Common myeloid progenitor, CD34-positive (primary cell): Measurements from ENCODE around the gene TEX2.

Experiments
- CTCF ChIA-PET: fragments of 350-600 bp; sonication (Branson Sonifier 250); formaldehyde crosslinking; loops from one replicate; lab custom pipeline; 2021; ENCODE audit warnings: antibody characterized with exemption; lab: Charles Lee
- POLR2A ChIA-PET: fragments of 350-600 bp; sonication (Branson Sonifier 250); formaldehyde crosslinking; loops from one replicate; lab custom pipeline; 2021; ENCODE audit warnings: antibody characterized with exemption; lab: Charles Lee
- DNase-seq, 3 donors: peaks; one replicate each; pipeline versions ENCODE4 v3.0.0 to v3.0.0-alpha.2; 2013
- H3K27ac ChIP-seq, 2 experiments: 1 replicate in 1 of 2; 2 replicates in 1 of 2; pipeline ENCODE4 v1.7.0; 2013; ENCODE audit warnings: inconsistent platforms in 2 of 2, low read length in 2 of 2, mild to moderate bottlenecking in 2 of 2, low read depth in 1 of 2, moderate library complexity in 1 of 2; ENCODE audit not compliant: severe bottlenecking in 2 of 2, insufficient read depth in 1 of 2, poor library complexity in 1 of 2
- H3K27me3 ChIP-seq, 5 experiments: replicated peaks in 2 of 5; 1 replicate in 3 of 5; 2 replicates in 2 of 5; pipeline versions ENCODE4 v1.6.1 to v1.7.0; 2013; ENCODE audit warnings: low read length in 4 of 5, mild to moderate bottlenecking in 2 of 5, moderate library complexity in 2 of 5, inconsistent platforms in 1 of 5; ENCODE audit not compliant: insufficient read depth in 5 of 5, control insufficient read depth in 4 of 5
- H3K36me3 ChIP-seq, 4 experiments: 1 replicate in 2 of 4; 2 replicates in 2 of 4; pipeline versions ENCODE4 v1.6.1 to v1.7.0; 2013; ENCODE audit warnings: low read length in 3 of 4, control low read depth in 1 of 4, mild to moderate bottlenecking in 1 of 4; ENCODE audit not compliant: control insufficient read depth in 4 of 4, insufficient read depth in 4 of 4
- H3K4me1 ChIP-seq, 4 experiments: 1 replicate in 3 of 4; 2 replicates in 1 of 4; pipeline versions ENCODE4 v1.6.1 to v1.7.1; 2013; ENCODE audit warnings: low read length in 3 of 4, mild to moderate bottlenecking in 3 of 4, control low read depth in 1 of 4, inconsistent platforms in 1 of 4, moderate library complexity in 1 of 4; ENCODE audit not compliant: control insufficient read depth in 4 of 4, insufficient read depth in 4 of 4; ENCODE audit errors: control extremely low read depth in 1 of 4
- H3K4me3 ChIP-seq, 7 experiments: 1 replicate in 4 of 7; 2 replicates in 3 of 7; pipeline versions ENCODE4 v1.5.1 to v1.7.0; 2013; ENCODE audit warnings: mild to moderate bottlenecking in 7 of 7, low read length in 6 of 7, moderate library complexity in 6 of 7, inconsistent platforms in 2 of 7, low read depth in 2 of 7, control low read depth in 1 of 7; ENCODE audit not compliant: insufficient read depth in 4 of 7, control insufficient read depth in 1 of 7; ENCODE audit errors: extremely low read depth in 1 of 7
- H3K9me3 ChIP-seq, 5 experiments: 1 replicate in 4 of 5; 2 replicates in 1 of 5; pipeline versions ENCODE4 v1.6.1 to v1.7.1; 2013; ENCODE audit warnings: low read length in 4 of 5, mild to moderate bottlenecking in 2 of 5, inconsistent platforms in 1 of 5, low read depth in 1 of 5, moderate library complexity in 1 of 5; ENCODE audit not compliant: control insufficient read depth in 4 of 5, insufficient read depth in 2 of 5; ENCODE audit errors: control extremely low read depth in 1 of 5
- WGBS: methylation state at CpG from one replicate; pipeline ENCODE4 v1.1.5; 2013; ENCODE audit not compliant: insufficient coverage; 5-methylcytosine and 5-hydroxymethylcytosine counted together

The TEX2 gene

DNA sequence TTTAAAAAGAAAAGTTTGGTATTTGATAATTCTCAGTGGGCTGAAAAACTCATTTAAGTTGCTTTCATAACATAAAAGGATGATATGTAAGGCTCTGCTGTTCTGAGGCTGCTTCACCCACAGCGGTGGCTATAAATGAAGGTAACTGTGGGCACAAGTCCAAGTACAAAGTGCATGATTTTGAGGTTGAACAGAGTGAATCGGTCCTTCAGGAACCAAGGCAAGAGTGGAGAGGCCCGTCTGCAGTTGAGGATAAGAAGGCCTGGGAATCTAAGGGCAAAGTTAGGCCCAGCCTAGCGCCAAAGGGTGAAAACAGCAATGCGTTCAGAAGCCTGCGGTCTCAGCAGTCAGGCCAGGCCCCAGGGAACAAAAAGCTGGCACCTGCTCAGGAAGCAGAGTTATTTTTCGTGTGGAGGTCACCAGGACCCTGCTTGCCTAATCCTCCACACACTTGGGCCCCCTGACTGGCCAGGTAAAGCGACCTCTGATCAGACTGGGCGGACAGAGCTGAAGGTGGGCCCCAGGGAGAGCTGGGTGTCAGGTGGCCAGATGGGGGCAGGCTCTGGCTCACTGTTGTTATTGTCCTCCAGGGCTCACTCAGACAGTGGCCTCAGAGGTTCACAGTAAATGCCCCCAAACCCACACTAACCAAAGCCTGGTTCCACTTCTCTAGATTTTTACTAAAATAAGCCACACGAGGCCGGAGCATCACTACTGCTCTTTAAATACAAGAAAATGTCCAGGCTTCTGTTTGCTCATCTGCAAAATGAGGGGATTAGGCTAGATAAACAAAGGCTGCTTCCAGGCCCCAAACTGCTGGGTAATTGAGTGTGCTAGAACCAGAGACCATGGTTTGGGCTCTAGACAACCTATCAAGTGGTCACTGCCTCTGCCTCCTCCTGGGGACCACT lies 46.5 kb downstream of the TEX2 start:
- ChIA-PET POLR2A (no interaction called here), CTCF (interaction anchor here (0.8 to 2.2 kb wide), 5 partner anchors 14 to 35 kb away, joined by 3 to 5 read pairs (median 4); no protein-coding TSS in a partner anchor)
- 67% methylated on average over 11 of the region's 11 CpGs for WGBS

DNA sequence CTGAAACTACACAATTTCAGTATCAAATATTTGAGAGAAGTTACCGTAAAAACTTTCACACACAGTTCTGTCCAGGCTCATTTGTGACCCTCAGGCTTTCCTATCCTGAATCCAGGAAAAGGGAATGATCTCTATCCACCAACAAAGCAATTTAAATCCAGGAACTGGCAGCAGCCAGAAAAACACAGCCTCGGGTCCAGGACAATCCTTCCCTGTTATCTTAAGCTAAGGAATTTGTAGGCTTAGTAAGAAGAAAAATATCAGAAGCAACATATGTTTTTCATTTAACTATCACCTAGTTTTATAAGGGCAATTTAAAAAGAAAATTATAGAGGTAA lies 47.1 kb downstream of the TEX2 start:
- ChIA-PET POLR2A (no interaction called here), CTCF (interaction anchor here (0.9 kb wide), 2 partner anchors 56 to 67 kb away, joined by 3 read pairs; no protein-coding TSS in a partner anchor)
- Histone ChIP-seq H3K4me1 (peaks cover 0 to 40% (median 12%) of the 10 kb centered on the region in 4 experiments), H3K9me3 (no peaks in the 10 kb centered on the region), H3K36me3 (peaks cover 11 to 24% (median 20%) of the 10 kb centered on the region in 4 experiments), H3K4me3 (no peak overlapping the region), H3K27ac (peak overlapping the region in 1 of 2 experiments; percentile 62), H3K27me3 (no peaks in the 10 kb centered on the region)
- DNase-seq = no peak
- WGBS = 100% methylated on average over 1 of the region's 2 CpGs

More for the DNA sequence above, 46.5 kb downstream of the TEX2 start:
- Histone ChIP-seq H3K36me3 (peaks cover 11 to 24% (median 20%) of the 10 kb centered on the region in 4 experiments), H3K27ac (peak overlapping the region in 1 of 2 experiments; percentile 62), H3K9me3 (no peaks in the 10 kb centered on the region), H3K4me1 (peaks cover 0 to 40% (median 12%) of the 10 kb centered on the region in 4 experiments), H3K27me3 (no peaks in the 10 kb centered on the region), H3K4me3 (peak overlapping the region in 1 of 7 experiments; percentile 4)
- DNase-seq = peak in 2 of 3 donors; percentile 52 to 73

DNA sequence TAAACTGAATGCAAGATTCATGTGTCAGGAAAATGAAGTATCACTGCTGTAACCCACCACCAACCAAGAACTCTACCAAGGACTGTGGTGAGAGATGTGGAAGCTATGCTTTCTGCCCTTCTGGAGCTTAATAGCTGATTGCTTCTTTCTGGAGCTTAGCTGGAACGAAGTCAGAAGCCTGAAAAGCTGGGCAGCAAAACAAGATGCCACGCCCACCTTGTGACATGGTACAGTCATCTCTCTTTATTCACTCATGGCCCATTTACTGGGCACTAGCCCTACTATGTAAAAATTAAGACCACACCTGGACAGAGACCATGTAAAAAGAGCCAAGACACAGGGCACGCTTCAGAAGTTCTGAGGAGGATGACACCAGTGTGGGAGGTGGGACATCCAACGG lies 48.1 kb downstream of the TEX2 start:
- POLR2A ChIA-PET = no interaction called here
- 100% methylated on average over 3 of the region's 4 CpGs for WGBS

DNA sequence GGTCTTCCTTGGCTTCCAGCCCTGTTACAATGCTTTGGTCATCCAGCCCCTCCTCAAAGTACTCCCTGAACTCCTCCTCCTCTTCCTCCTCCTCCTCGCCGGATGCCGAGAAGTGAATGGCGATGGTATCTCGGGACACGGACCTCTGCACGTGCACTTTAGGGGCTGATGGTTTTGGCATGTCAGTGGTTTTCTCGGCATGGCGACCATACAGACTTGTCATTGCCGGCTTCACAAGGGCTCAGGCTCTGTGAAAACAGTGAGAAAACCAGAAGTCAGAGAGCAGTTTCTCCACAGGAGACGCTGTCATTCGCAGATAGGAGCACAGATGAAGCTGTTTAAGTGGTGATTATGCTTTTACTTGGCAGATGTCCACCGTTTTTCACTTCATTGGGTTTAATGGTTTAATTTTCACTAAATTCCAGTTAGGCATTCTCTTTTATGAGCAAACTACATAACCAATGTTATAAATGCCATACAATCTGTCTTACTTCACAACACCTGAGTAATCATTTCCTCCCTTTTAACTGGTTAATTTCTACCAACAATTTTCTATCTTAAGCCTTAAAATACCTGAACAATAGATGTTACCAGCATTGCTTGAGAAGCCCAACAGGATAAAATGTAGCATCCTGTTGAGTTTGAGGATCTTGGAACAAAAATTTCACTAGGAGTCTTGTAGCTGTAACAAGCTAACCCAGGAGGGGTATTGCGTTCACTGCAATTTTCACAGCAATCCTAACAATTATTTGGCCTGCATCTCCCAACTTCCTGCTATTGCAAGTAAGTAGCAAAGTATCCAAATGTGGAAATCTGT lies 48.9 kb downstream of the TEX2 start:
- Histone ChIP-seq H3K9me3 (no peaks in the 10 kb centered on the region), H3K4me1 (peaks cover 0 to 40% (median 12%) of the 10 kb centered on the region in 4 experiments), H3K27me3 (no peaks in the 10 kb centered on the region), H3K36me3 (peaks cover 15 to 24% (median 19%) of the 10 kb centered on the region in 4 experiments), H3K4me3 (no peak overlapping the region), H3K27ac (peak overlapping the region in 1 of 2 experiments; percentile 55)
- 65% methylated on average over 10 of the region's 14 CpGs for WGBS
- ChIA-PET CTCF (interaction anchor here (0.9 to 2.0 kb wide), 4 partner anchors 8 to 34 kb away, joined by 3 to 4 read pairs (median 4); no protein-coding TSS in a partner anchor), POLR2A (no interaction called here)
- peak; percentile 72 to 91 (median 79) for DNase-seq

More for the DNA sequence above, 48.1 kb downstream of the TEX2 start:
- H3K4me3 ChIP-seq = peak overlapping the region in 1 of 7 experiments; percentile 9
- CTCF ChIA-PET = interaction anchor here (0.7 to 1.3 kb wide), 4 partner anchors 9 to 69 kb away, joined by 3 to 4 read pairs (median 4); no protein-coding TSS in a partner anchor
- no peaks in the 10 kb centered on the region for H3K27me3 ChIP-seq
- peaks cover 11 to 24% (median 19%) of the 10 kb centered on the region in 4 experiments for H3K36me3 ChIP-seq
- no peaks in the 10 kb centered on the region for H3K9me3 ChIP-seq
- H3K4me1 ChIP-seq = peaks cover 0 to 40% (median 12%) of the 10 kb centered on the region in 4 experiments
- no peak overlapping the region for H3K27ac ChIP-seq
- DNase-seq = peak in 2 of 3 donors; percentile 16 to 40

DNA sequence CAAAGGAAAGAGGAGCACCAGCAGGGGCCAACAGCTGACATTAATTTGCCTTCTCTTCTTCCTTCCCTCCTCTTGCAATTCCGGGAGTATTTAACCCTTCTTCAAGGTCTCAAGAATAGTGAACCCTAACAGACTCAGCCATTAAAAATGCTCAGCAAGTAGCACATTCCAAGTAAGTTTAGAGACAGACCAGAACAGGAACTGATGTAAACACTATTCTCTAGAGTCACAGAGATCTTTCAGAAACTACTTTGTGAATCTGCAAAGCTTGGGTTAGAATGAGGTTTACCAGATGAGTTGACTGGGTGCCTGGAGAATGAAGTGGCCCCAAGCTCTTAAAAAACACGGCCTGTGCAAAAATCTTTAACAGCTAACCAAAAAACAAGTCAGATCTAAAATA lies 50.9 kb downstream of the TEX2 start:
- POLR2A ChIA-PET = no interaction called here
- CTCF ChIA-PET = no interaction called here
- Histone ChIP-seq H3K4me3 (no peak overlapping the region), H3K9me3 (no peaks in the 10 kb centered on the region), H3K36me3 (peaks cover 15 to 24% (median 22%) of the 10 kb centered on the region in 4 experiments), H3K27me3 (no peaks in the 10 kb centered on the region), H3K27ac (no peak overlapping the region), H3K4me1 (peaks cover 0 to 32% (median 6%) of the 10 kb centered on the region in 4 experiments)
- no peak for DNase-seq
- WGBS = 89% methylated on average over 1 of the region's 2 CpGs

DNA sequence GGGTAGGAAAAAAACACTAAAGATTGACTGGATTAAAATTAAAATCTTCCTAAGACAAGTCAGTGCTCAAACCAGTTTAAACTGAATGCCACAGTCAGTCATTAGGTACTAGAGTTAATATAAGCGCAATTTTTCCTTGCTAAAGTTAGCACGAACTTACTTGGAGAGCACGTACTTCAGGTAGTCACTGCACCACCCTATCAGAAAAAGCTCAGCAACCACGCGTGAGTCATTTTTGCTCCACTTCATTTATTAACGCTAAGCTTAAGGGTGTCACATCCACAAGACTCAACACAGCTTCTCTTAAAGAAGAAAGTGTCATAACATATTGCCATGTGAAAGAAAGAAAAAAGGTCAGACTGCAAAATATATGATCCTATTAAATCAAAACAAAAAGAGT lies 53.1 kb downstream of the TEX2 start:
- Histone ChIP-seq H3K4me1 (peaks cover 0 to 13% (median 0%) of the 10 kb centered on the region in 4 experiments), H3K4me3 (no peak overlapping the region), H3K27ac (no peak overlapping the region), H3K27me3 (no peaks in the 10 kb centered on the region), H3K36me3 (peaks cover 15 to 24% (median 22%) of the 10 kb centered on the region in 4 experiments), H3K9me3 (no peaks in the 10 kb centered on the region)
- ChIA-PET CTCF (interaction anchor here (1.3 kb wide), 1 partner anchor 27 kb away, joined by 4 read pairs; no protein-coding TSS in a partner anchor), POLR2A (no interaction called here)
- WGBS = 94% methylated on average over 3 of the region's 6 CpGs
- peak in 1 of 3 donors; percentile 19 for DNase-seq
